HFF-Myc (cell line): ENCODE data around the gene EZR.

Experiments used
- DNase-seq: peaks from one replicate; pipeline ENCODE4 v3.0.0-alpha.2; 2011; ENCODE audit warnings: low read depth; ENCODE audit errors: extremely low read depth
- H3K4me3 ChIP-seq: replicated peaks from 2 replicates; pipeline ENCODE4 v1.5.1; 2011; ENCODE audit warnings: low read depth, mild to moderate bottlenecking, control low read depth, low read length
- TF ChIP-seq, protein P1 (sequence below): IDR thresholded peaks from 2 replicates; pipeline ENCODE4 v1.5.1; 2012; ENCODE audit warnings: mild to moderate bottlenecking, low read depth, low read length, control low read depth; ENCODE audit errors: missing control alignments

EZR gene

DNA sequence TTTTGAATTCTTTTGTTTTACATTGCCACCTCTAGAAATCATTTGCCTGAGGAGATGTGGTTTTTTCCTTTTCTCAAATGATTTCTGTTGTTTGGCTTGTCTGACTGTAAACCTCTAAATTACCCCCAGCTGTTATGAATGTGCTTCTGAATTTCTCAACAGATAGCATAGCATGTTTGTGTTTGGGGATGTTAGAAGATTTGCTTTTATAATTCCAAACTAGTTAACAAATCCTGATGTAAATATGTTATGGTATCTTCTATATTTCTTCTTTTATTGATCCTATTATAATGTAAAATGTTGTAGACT, 31.6 kb upstream of the EZR start:
- TF ChIP-seq, protein P1, sequence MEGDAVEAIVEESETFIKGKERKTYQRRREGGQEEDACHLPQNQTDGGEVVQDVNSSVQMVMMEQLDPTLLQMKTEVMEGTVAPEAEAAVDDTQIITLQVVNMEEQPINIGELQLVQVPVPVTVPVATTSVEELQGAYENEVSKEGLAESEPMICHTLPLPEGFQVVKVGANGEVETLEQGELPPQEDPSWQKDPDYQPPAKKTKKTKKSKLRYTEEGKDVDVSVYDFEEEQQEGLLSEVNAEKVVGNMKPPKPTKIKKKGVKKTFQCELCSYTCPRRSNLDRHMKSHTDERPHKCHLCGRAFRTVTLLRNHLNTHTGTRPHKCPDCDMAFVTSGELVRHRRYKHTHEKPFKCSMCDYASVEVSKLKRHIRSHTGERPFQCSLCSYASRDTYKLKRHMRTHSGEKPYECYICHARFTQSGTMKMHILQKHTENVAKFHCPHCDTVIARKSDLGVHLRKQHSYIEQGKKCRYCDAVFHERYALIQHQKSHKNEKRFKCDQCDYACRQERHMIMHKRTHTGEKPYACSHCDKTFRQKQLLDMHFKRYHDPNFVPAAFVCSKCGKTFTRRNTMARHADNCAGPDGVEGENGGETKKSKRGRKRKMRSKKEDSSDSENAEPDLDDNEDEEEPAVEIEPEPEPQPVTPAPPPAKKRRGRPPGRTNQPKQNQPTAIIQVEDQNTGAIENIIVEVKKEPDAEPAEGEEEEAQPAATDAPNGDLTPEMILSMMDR = no peak
- DNase-seq = no peak
- no peak overlapping the region for H3K4me3 ChIP-seq

DNA sequence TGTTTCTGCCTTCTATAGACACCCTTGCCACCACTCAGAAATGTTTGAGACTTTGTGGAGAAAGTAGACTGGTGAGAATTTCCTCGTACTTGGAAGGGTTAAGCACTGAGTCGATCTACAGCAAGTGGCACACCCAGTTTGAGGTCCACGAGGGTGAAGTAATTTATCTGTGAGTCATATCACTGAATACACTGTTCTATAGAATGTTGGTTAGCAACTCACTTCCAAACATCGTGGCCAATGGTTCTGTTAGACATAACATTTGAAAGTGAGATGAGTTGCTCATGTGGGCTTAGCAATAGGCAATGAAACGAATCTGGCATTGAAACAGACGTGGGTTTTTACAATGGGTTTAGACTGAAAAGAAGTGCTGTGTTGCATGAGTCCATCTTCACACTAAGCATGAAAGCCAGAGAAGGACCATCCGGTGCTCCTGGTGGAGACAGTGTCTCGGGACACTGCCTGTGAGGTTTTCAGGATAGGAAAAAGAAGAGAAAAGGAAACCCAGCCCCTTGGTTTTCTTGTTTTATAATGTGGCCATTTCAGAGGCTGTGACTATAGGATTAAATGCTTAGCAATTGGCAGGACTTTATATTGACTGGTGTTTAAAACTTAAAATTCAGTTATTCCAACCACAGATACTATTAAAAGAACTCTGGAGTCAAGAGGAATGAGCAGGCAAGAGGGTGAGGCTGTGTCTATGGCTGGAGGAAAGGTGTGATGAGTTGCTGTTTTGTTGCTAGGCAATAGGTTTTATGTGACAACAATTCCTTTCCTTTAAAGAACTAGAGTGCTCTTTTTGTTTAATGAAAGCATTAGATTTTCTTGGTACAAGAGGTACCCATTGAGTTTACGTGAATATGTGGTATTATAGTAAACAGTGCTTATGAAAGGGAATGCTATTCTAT, 31.0 kb upstream of the EZR start:
- TF ChIP-seq, protein P1 = no peak
- H3K4me3 ChIP-seq = no peak overlapping the region; the same call in 1 of the 2 replicates
- peak; percentile 79 for DNase-seq

GRCh38 chr6:158848490-158848895, 29.3 kb upstream of the EZR start:
- no peak for DNase-seq
- H3K4me3 ChIP-seq = no peak overlapping the region
- TF ChIP-seq, protein P1 = no peak

DNA sequence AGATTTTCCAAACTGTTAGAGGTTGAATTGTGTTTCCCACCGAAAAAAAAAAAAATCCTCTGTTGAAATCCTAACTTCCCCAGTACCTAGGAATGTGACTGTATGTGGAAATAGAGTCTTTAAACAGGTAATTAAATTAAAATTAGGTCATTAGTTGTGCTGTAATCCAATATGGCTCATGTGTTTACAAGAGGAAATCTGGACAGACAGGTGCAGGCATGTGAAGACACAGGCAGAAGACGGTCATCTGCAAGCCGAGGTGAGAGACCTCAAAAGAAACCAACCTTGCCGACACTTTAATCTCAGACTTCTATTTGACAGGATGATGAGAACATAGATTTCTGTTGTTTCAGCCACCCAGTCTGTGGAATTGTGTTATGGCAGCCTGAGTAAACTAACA, 28.6 kb upstream of the EZR start:
- no peak for DNase-seq
- no peak overlapping the region for H3K4me3 ChIP-seq
- TF ChIP-seq, protein P1 = no peak

- TF ChIP-seq, protein P1 = no peak
- no peak overlapping the region for H3K4me3 ChIP-seq
- no peak for DNase-seq
These were observed 27.9 kb upstream of the EZR start for GRCh38 chr6:158847012-158847529.

DNA sequence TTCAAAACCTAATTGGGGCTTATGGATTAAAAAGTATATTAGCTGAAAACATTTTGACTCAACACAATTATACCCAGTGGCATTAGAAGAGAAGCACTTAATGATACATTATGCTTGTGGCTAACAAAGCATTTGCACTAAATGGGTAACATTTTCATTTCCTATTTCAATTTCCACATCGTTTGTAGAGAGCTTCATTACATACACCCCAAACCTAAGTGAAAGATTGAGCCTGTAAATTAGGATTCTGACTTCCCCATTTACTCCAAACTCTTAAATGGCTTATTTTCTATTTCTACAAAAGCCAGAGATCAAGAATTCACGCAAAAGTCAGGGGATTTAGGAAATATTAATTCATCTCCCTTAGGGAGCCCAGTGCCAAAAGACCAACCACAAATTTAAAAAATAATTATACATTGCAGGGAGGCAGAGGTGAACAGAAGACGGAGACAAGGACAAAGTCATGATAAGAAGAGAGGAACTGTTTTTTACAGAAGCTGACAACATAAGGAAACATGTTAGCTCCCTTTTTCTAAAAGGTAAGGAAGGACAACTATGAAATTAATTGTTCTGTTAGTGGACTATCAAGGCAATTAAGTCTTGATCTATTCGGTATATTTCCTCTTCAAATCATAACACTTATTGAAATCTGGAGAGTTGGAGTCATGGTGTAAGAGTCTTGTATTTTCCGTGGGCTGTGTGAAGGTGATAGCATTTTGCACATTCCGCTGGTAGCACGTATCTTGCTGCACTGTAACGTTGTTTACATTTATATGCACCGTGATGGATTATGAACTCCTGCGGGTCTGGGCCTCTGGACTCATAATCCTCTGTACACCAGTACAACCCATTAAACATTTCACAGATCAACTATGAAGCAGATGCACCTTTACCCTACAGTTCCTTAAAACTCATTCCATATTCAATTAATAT, 24.8 kb upstream of the EZR start:
- DNase-seq = no peak

More for the DNA sequence above, 24.8 kb upstream of the EZR start:
- H3K4me3 ChIP-seq = no peak overlapping the region
- TF ChIP-seq, protein P1 = no peak
